Glutamatergic neuron (in vitro differentiated cells): ENCODE measurements around the gene GHITM. TPM values are rescaled to one million over a fixed set of nuclear protein-coding genes. Genes with fewer than 3 reads are reported as not detected.
"Not testable (repeated sequence)": the region's sequence is repeated elsewhere in the genome, so short reads cannot be mapped to it uniquely, and the experiment has no call there.

ENCODE experiments used
- DNase-seq: peaks from one replicate; pipeline ENCODE4 v3.0.0; 2022
- H3K27ac Mint-ChIP-seq: one replicate; pipeline ENCODE4 v1.8.0; 2020; ENCODE audit warnings: mild to moderate bottlenecking, mixed read lengths, inconsistent platforms; ENCODE audit not compliant: unreplicated experiment
- H3K27me3 Mint-ChIP-seq: one replicate; pipeline ENCODE4 v1.8.0; 2020; ENCODE audit warnings: mild to moderate bottlenecking, moderate library complexity, mixed read lengths, inconsistent platforms; ENCODE audit not compliant: unreplicated experiment
- H3K36me3 Mint-ChIP-seq: one replicate; pipeline ENCODE4 v1.8.0; 2020; ENCODE audit warnings: mild to moderate bottlenecking, mixed read lengths, inconsistent platforms; ENCODE audit not compliant: unreplicated experiment
- H3K4me1 Mint-ChIP-seq: one replicate; pipeline ENCODE4 v1.8.0; 2020; ENCODE audit warnings: mild to moderate bottlenecking, low read depth, mixed read lengths, inconsistent platforms; ENCODE audit not compliant: unreplicated experiment
- H3K4me3 Mint-ChIP-seq: one replicate; pipeline ENCODE4 v1.8.0; 2020; ENCODE audit warnings: mild to moderate bottlenecking, mixed read lengths, inconsistent platforms; ENCODE audit not compliant: unreplicated experiment
- H3K9me3 Mint-ChIP-seq: one replicate; pipeline ENCODE4 v1.8.0; 2020; ENCODE audit warnings: mild to moderate bottlenecking, moderate library complexity, mixed read lengths, inconsistent platforms; ENCODE audit not compliant: unreplicated experiment
- CTCF ChIP-seq: fragments of 200-600 bp; sonication (generic); IDR thresholded peaks from one replicate; pipeline ENCODE4 v1.5.0; 2021; ENCODE audit not compliant: partially characterized antibody, unreplicated experiment
- total RNA-seq: library from RNA; stranded (reverse); fragmentation: NEBNext Ultra II Directional; extraction: Animal tissue kit (Norgen Biotek cat#: 25700); gene quantifications from one replicate; pipeline ENCODE4 v1.2.1, GENCODE V29; 2021; ENCODE audit not compliant: unreplicated experiment

GHITM gene
- total RNA-seq, 1 donor from 2014 or later: 120 TPM

- H3K4me3 Mint-ChIP-seq, H3K27ac Mint-ChIP-seq, H3K36me3 Mint-ChIP-seq, DNase-seq, H3K4me1 Mint-ChIP-seq, H3K27me3 Mint-ChIP-seq, H3K9me3 Mint-ChIP-seq: not testable (repeated sequence)
- peak; percentile 81 for TF ChIP-seq CTCF
These were observed 8.8 kb downstream of the GHITM start for GRCh38 chr10:84148006-84148597.

DNA sequence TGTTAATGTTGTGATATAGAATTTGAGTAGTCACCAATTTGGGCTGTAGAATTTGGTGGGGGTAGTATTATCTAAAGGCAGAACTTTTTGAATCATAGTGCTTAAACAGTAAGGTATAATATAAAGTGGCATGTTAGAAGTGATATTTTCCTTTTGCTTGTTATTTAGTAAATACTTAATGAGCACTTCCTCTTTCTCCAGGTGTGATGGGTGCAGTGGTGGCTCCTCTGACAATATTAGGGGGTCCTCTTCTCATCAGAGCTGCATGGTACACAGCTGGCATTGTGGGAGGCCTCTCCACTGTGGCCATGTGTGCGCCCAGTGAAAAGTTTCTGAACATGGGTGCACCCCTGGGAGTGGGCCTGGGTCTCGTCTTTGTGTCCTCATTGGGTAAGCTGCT is 10.5 kb downstream of the GHITM start:
- no peak overlapping the region for H3K27ac Mint-ChIP-seq
- H3K27me3 Mint-ChIP-seq: no peaks in the 10 kb centered on the region
- no peak overlapping the region for H3K4me3 Mint-ChIP-seq
- no peak for DNase-seq
- TF ChIP-seq CTCF: no peak
- H3K4me1 Mint-ChIP-seq: no peaks in the 10 kb centered on the region
- H3K9me3 Mint-ChIP-seq: no peaks in the 10 kb centered on the region
- peaks cover 2% of the 10 kb centered on the region for H3K36me3 Mint-ChIP-seq

GRCh38 chr10:84152769-84153168 is 13.5 kb downstream of the GHITM start:
- TF ChIP-seq CTCF: no peak
- peaks cover 2% of the 10 kb centered on the region for H3K27me3 Mint-ChIP-seq
- H3K4me1 Mint-ChIP-seq: no peaks in the 10 kb centered on the region
- H3K4me3 Mint-ChIP-seq: no peak overlapping the region
- H3K9me3 Mint-ChIP-seq: peaks cover 1% of the 10 kb centered on the region
- DNase-seq: no peak
- H3K27ac Mint-ChIP-seq: no peak overlapping the region
- peaks cover 4% of the 10 kb centered on the region for H3K36me3 Mint-ChIP-seq

- TF ChIP-seq CTCF: no peak
These were observed 16.2 kb downstream of the GHITM start for GRCh38 chr10:84155521-84155920.

GRCh38 chr10:84156009-84156408 is 16.7 kb downstream of the GHITM start:
- H3K27ac Mint-ChIP-seq: no peak overlapping the region
- DNase-seq: no peak
- no peak for TF ChIP-seq CTCF
- peaks cover 2% of the 10 kb centered on the region for H3K27me3 Mint-ChIP-seq
- no peak overlapping the region for H3K4me3 Mint-ChIP-seq
- H3K4me1 Mint-ChIP-seq: peaks cover 2% of the 10 kb centered on the region
- peaks cover 4% of the 10 kb centered on the region for H3K36me3 Mint-ChIP-seq
- H3K9me3 Mint-ChIP-seq: peaks cover 1% of the 10 kb centered on the region

More at GRCh38 chr10:84155521-84155920, 16.2 kb downstream of the GHITM start:
- Mint-ChIP-seq H3K9me3 (peaks cover 1% of the 10 kb centered on the region), H3K27ac (no peak overlapping the region), H3K27me3 (peaks cover 2% of the 10 kb centered on the region), H3K4me3 (no peak overlapping the region), H3K36me3 (peaks cover 4% of the 10 kb centered on the region), H3K4me1 (peaks cover 2% of the 10 kb centered on the region)
- no peak for DNase-seq
